Activated T-cell treated with anti-CD3 and anti-CD28 coated beads for 4 hours (primary cell): ENCODE measurements around the gene CIB2.
A peak's percentile ranks its signal among the peaks of the same experiment; 100 is the strongest.

ENCODE experiments used
- DNase-seq: peaks from one replicate; pipeline ENCODE4 v3.0.0-alpha.2; 2020

CIB2 gene

DNA sequence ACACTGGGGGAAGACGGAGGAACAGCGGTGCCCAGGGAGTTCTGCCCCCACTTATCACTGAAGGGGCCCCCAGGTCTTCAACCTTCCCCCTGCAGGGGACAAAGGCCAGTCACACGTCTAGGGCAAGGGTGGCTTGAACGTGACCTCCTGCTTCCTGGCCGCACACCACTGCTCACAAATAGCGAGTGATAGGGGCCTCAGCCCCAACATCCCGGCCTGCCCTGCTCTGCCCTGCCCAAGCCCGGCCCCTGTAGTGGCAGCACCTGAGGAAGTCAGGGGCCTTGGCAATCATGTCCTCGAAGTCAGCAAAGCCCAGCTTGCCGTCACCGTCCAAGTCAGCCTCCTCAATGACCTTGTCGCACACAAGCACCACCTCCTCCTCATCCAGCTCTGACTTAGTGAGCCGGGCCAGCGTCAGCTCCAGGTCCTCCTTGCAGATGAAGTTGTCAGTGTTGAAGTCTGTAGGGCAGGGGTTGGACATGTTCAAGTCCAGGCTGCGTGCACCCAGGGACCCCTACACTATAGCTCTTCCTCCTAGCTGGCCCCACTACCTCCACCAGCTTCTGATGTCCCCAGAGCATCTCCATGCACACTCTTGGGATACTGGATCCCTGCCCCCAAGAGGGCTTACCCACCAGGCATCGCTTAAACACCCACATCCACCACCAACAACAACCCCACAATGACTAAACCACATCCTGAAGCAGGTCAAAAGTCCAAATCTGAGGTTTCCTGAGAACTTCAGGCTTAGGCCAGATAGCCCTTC, 25.6 kb downstream of the CIB2 start:
- no peak for DNase-seq

DNA sequence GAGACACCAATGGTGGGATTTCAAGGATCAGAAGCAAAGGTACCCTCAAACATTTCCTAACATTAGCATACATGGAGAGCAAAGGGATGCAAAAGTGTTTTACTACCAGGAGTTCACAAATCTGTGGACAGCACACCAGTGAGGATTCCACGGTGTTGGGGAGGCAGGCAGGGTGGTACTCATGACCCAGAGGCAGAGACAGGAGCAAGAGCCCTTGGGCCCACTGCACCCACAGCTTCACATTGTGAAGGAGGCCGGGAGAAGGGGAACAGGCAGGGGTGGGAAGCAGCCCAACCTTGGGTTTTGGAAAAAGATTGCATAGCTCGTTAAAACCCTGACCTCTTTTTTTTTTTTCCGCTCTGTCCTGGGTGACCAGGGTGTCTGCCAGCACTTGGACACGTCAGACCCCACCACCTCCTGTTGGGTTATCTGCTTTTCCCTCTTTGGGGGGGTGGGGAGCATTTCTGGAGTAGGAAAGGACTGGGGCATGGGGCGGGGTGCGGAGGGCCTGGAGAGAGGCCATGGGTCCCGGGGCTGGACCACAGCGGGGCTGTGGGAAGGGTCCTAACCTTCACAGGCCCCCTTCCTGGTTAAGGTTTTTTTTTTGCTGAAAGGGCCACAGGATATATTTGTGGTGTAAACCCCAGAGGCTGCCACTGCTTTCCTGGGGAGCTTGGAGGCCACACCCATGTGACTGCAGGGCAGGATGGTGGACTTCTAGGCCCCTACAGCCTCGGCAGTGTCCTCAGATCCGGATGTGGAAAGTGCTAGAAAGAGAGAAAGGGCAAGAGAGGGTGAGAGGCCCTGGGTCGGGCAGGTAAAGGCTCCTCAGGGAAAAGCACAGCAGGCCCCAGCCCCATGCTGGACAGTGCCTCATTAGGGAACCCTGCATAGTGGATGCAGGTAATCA, 26.4 kb downstream of the CIB2 start:
- DNase-seq, result no peak

GRCh38 chr15:78104119-78104479, 27.1 kb downstream of the CIB2 start:
- DNase-seq, result no peak

GRCh38 chr15:78103406-78104118, 27.7 kb downstream of the CIB2 start:
- DNase-seq, result peak; percentile 14

- no peak for DNase-seq
Measured at GRCh38 chr15:78102741-78103140, 28.5 kb downstream of the CIB2 start.

GRCh38 chr15:78102211-78102610, 29.0 kb downstream of the CIB2 start:
- DNase-seq, result no peak

- DNase-seq, result no peak
Measured at GRCh38 chr15:78101423-78102105, 29.7 kb downstream of the CIB2 start.

DNA sequence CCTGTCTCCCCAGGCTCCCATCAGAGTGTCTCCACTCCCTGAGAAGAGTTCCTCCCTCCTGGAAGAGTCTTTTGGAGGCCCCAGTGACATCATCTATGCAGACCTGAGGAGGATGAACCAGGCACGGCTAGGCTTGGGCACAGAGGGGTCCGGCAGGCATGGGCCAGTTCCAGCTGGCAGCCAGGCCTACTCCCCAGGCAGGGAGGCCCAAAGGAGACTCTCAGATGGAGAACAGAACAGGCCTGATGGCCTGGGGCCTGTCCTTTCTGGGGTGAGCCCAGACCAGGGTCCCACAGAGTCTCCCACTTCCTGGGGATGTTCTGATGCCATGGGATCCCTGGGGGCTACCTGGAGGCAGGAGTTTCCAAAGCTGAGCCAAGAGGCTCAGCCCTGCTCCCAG, 30.4 kb downstream of the CIB2 start:
- DNase-seq, result no peak

DNA sequence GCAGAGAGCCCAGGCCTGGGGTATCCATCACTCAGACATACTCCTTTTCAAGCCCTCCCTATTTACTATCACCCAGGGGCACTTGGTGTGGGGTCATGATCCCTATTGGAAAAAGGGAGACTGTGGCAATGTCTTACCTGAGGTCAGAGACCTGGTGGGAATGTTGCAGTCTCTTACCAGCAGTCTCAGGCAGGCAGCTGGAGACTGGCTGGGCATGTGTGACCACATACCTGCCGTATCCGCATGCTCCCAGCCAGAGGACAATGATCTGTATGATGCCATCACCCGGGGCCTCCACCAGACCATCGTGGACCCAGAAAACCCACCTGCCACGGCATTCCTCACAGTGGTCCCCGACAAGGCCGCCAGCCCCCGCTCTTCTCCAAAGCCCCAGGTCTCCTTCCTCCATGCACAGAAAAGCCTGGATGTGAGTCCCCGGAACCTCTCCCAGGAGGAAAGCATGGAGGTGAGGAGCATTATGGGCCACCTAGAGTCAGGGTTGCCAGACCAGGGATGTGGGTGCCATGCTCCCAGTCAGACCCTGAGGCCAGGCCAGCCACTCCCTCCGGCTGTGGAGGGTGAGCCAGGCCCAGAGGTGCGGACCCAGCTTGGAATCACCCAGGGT, 33.0 kb downstream of the CIB2 start:
- no peak for DNase-seq

DNA sequence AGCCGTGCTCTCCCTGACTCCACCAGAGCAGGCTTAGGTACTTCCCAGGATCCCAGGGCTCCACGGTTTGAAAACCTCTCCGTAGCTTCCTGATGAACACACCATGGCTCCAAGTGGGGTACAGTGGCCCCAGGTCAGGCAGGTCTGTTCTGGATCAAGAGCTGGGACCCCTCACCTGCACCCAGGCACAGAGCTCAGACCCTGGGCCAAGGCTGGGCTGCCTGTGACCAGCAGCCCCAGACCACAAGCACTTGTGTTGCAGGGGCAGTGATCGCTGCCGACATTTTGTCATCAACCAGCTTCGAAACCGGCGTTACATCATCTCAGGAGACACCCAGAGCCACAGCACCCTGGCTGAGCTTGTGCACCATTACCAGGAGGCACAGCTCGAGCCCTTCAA, 33.6 kb downstream of the CIB2 start:
- no peak for DNase-seq

GRCh38 chr15:78093242-78094020, 37.8 kb downstream of the CIB2 start:
- DNase-seq, result no peak

- DNase-seq, result no peak
Measured at GRCh38 chr15:78092261-78093041, 38.8 kb downstream of the CIB2 start, which contains the start of gene SH2D7. Gene SH2D7, plus strand, starts transcription at chr15:78092561. Its CDS starts 24 bp downstream, at chr15:78092585.

DNA sequence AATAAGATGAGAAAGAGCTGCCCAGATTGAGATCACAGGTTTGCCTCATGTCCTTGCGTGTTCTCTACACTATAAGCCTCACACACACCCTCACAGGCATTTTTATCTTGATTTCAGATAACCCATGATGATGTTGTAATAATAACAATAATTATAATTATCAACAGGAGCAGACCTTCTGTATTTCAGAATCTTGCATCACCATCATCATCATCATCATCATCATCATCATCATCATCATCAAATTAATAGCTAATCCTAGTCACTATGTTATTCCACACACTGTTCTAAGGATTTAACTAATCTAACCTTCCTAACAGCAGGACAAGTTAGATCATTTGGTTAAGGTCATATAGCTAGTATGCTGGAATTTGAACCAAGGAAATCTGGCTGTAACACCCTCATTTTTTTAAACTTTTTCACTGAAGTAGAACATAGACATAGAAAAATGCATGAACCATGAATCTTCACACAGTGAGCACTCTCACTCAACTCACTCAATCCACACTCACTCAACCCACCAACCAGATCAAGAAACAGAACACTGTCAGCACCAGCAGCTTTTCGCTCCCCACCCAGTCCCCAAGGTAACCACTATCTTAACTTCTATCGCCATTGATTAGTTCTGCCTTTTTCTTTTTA, 40.7 kb downstream of the CIB2 start:
- DNase-seq, result no peak

GRCh38 chr15:78088773-78089080, 42.5 kb downstream of the CIB2 start:
- DNase-seq, result no peak

GRCh38 chr15:78087951-78088772, 43.1 kb downstream of the CIB2 start:
- DNase-seq, result no peak

DNA sequence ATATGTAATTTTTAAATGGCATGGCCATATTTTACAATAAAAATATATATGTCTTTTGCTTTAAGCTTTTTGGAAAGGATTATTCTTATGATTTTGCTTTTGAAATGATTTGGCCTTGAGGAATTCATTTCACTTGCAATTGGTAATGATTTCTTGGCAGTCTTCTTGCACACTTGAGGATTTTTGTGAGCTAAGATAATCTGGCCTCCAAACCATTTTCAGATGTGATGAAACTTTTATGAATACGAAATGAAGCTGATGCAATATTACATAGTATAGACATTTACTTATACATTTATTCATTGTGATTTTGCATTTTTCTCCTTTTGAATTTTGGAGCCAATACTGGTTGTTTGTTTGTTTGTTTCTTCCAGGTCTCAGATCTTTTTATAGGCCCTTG, 45.3 kb downstream of the CIB2 start:
- no peak for DNase-seq

DNA sequence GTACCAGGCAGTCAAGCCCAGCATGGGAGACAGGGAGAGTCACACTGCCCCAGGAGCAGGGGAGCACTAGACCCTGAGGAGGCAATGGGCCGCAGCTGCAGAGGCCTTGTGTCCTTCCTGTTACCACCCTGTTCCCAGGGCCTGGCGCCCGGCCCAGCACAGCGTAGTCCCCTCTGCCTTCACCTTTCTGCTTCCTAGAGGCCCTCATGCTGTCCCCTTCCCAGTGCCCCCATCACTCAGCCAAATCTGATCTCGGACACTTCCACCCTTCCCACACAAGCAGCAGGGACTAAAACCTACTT, 46.8 kb downstream of the CIB2 start:
- DNase-seq, result no peak

GRCh38 chr15:78083687-78084448, 47.4 kb downstream of the CIB2 start:
- no peak for DNase-seq

DNA sequence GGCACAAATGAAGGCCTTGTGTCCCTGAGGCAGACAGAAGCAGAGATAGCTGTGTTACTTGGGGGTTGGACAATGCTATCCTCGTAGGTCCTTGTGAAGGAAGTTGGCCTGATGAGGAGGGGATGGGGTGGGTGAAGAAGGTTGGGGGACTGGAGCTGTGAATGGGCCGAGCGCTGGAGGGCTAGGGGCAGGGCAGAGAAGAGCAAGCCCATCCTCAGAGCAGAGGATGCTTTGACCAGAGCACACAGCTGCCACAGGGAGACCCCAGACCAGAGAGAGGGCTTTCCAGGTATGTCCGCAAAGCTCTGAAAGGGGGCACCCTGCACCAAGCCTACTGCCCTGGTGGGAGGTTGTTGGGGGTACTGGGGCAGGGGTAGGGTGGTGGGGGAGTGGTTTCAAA, 48.1 kb downstream of the CIB2 start:
- no peak for DNase-seq
